OCI-LY3 (cell line): ENCODE data around the gene IFNB1.

Experiments
- H2AFZ ChIP-seq: fragments of 200-600, 300-600 bp; shearing (Covaris generic); 2 replicates; pipeline ENCODE4 v1.6.0; 2014; ENCODE audit warnings: antibody characterized with exemption, low read depth, low read length
- H3K27ac ChIP-seq: fragments of 200-600, 300-600 bp; sonication (generic); 2 replicates; pipeline ENCODE4 v1.5.1; 2014; ENCODE audit warnings: mild to moderate bottlenecking, low read length, moderate library complexity, mixed read lengths
- H3K27me3 ChIP-seq: fragments of 200-600, 300-600 bp; sonication (generic); 2 replicates; pipeline ENCODE4 v1.6.1; 2014; ENCODE audit warnings: low read depth, low read length, mixed read lengths
- H3K36me3 ChIP-seq: fragments of 200-600, 300-600 bp; sonication (generic); replicated peaks from 2 replicates; pipeline ENCODE3; 2014; ENCODE audit warnings: low read depth, low read length, mixed read lengths
- H3K4me1 ChIP-seq: fragments of 300-600, 200-600 bp; sonication (generic); 2 replicates; pipeline ENCODE4 v1.6.1; 2014; ENCODE audit warnings: low read length, mixed read lengths
- H3K4me2 ChIP-seq: fragments of 200-600, 300-600 bp; sonication (generic); 2 replicates; pipeline ENCODE4 v1.6.1; 2014; ENCODE audit warnings: low read length, mixed read lengths
- H3K4me3 ChIP-seq: fragments of 300-600, 200-600 bp; sonication (generic); 2 replicates; pipeline ENCODE4 v1.5.1; 2014; ENCODE audit warnings: antibody characterized with exemption, mild to moderate bottlenecking, low read length, moderate library complexity
- H3K79me2 ChIP-seq: fragments of 300-600, 200-600 bp; shearing (Covaris generic); 2 replicates; pipeline ENCODE4 v1.6.1; 2014; ENCODE audit warnings: mild to moderate bottlenecking, low read length, mixed read lengths
- H3K9ac ChIP-seq: fragments of 300-600, 200-600 bp; shearing (Covaris generic); 2 replicates; pipeline ENCODE4 v1.6.0; 2014; ENCODE audit warnings: mild to moderate bottlenecking, low read length, moderate library complexity
- H3K9me3 ChIP-seq: fragments of 200-600, 300-600 bp; shearing (Covaris generic); 2 replicates; pipeline ENCODE4 v1.6.1; 2014; ENCODE audit warnings: low read length, mixed read lengths; ENCODE audit not compliant: insufficient read depth
- H4K20me1 ChIP-seq: fragments of 200-600, 300-600 bp; sonication (generic); 2 replicates; pipeline ENCODE4 v1.6.1; 2016; ENCODE audit warnings: low read length, mixed read lengths; ENCODE audit not compliant: insufficient read depth
- CTCF ChIP-seq: fragments of 200-600, 300-600 bp; sonication (generic); IDR thresholded peaks from 2 replicates; pipeline ENCODE4 v1.5.1; 2014; ENCODE audit warnings: antibody characterized with exemption, low read length, low read depth
- EZH2phosphoT487 ChIP-seq: fragments of 200-600 bp; shearing (Covaris generic); IDR thresholded peaks from 2 replicates; pipeline ENCODE4 v1.6.1; 2018; ENCODE audit warnings: antibody characterized with exemption, mixed run types, low read depth

Gene IFNB1

GRCh38 chr9:21075484-21075883, 2.3 kb downstream of the IFNB1 start:
- Histone ChIP-seq H3K36me3 (no peaks in the 10 kb centered on the region), H2AFZ (no peak overlapping the region), H3K79me2 (no peaks in the 10 kb centered on the region), H3K27ac (no peak overlapping the region), H3K4me3 (no peak overlapping the region), H3K4me1 (peaks cover 15% of the 10 kb centered on the region), H4K20me1 (no peaks in the 10 kb centered on the region), H3K9ac (no peak overlapping the region), H3K9me3 (no peaks in the 10 kb centered on the region), H3K4me2 (no peak overlapping the region), H3K27me3 (no peaks in the 10 kb centered on the region)
- TF ChIP-seq EZH2phosphoT487, result no peak
- peak; percentile 35 for TF ChIP-seq CTCF

- Histone ChIP-seq H3K27me3 (peaks cover 3% of the 10 kb centered on the region; the same call in 1 of the 2 replicates), H3K4me3 (no peak overlapping the region), H3K9ac (no peak overlapping the region), H3K4me2 (no peak overlapping the region), H3K9me3 (no peaks in the 10 kb centered on the region), H3K79me2 (no peaks in the 10 kb centered on the region), H3K27ac (no peak overlapping the region), H3K36me3 (no peaks in the 10 kb centered on the region), H2AFZ (no peak overlapping the region), H4K20me1 (no peaks in the 10 kb centered on the region), H3K4me1 (no peaks in the 10 kb centered on the region)
- TF ChIP-seq CTCF, result no peak
- TF ChIP-seq EZH2phosphoT487, result no peak
These were observed 6.8 kb downstream of the IFNB1 start for GRCh38 chr9:21070906-21071305.

GRCh38 chr9:21070171-21070571, 7.6 kb downstream of the IFNB1 start:
- no peak for TF ChIP-seq EZH2phosphoT487
- no peak for TF ChIP-seq CTCF
- Histone ChIP-seq H3K9me3 (no peaks in the 10 kb centered on the region), H3K27ac (no peak overlapping the region), H3K4me3 (no peak overlapping the region), H3K27me3 (peaks cover 6% of the 10 kb centered on the region; the same call in 1 of the 2 replicates), H3K4me1 (no peaks in the 10 kb centered on the region), H3K9ac (no peak overlapping the region), H3K36me3 (no peaks in the 10 kb centered on the region), H3K79me2 (no peaks in the 10 kb centered on the region), H2AFZ (no peak overlapping the region), H4K20me1 (no peaks in the 10 kb centered on the region), H3K4me2 (no peak overlapping the region)

- TF ChIP-seq EZH2phosphoT487 (no peak), CTCF (no peak)
- no peaks in the 10 kb centered on the region for H3K36me3 ChIP-seq
- H3K4me1 ChIP-seq, result peaks cover 9% of the 10 kb centered on the region
- H3K4me3 ChIP-seq, result no peak overlapping the region
- no peaks in the 10 kb centered on the region for H4K20me1 ChIP-seq
- no peaks in the 10 kb centered on the region for H3K79me2 ChIP-seq
- H2AFZ ChIP-seq, result no peak overlapping the region
- H3K4me2 ChIP-seq, result peak overlapping the region; percentile 12; the same call in 1 of the 2 replicates
- peaks cover 5% of the 10 kb centered on the region; the same call in 1 of the 2 replicates for H3K27me3 ChIP-seq
- no peaks in the 10 kb centered on the region for H3K9me3 ChIP-seq
- H3K9ac ChIP-seq, result no peak overlapping the region
- no peak overlapping the region for H3K27ac ChIP-seq
These were observed 16.7 kb downstream of the IFNB1 start for GRCh38 chr9:21060919-21061561.
